ENCODE measurements around the gene THSD4.
"Not testable (repeated sequence)": the region's sequence is repeated elsewhere in the genome, so short reads cannot be mapped to it uniquely, and the experiment has no call there.

The THSD4 gene

GRCh38 chr15:71142780-71143179 lies 27.5 kb downstream of the THSD4 start:
- no peak for DNase-seq
- Mint-ChIP-seq H3K9me3 (no peaks in the 10 kb centered on the region), H3K4me3 (no peak overlapping the region), H3K36me3 (ENCODE audit: low read depth) (no peaks in the 10 kb centered on the region), H3K4me1 (no peaks in the 10 kb centered on the region), H3K27ac (no peak overlapping the region), H3K27me3 (peaks cover 7% of the 10 kb centered on the region)
- ATAC-seq = no peak

- no peak for ATAC-seq
- Mint-ChIP-seq H3K36me3 (ENCODE audit: low read depth) (no peaks in the 10 kb centered on the region), H3K27me3 (peaks cover 10% of the 10 kb centered on the region), H3K9me3 (no peaks in the 10 kb centered on the region), H3K4me1 (no peaks in the 10 kb centered on the region), H3K27ac (no peak overlapping the region), H3K4me3 (no peak overlapping the region)
- no peak for DNase-seq
Observed at GRCh38 chr15:71143373-71144310, 28.4 kb downstream of the THSD4 start.

- ATAC-seq (no peak), DNase-seq (no peak)
Observed at GRCh38 chr15:71145648-71146047, 30.4 kb downstream of the THSD4 start.

GRCh38 chr15:71146580-71146982 lies 31.3 kb downstream of the THSD4 start:
- Mint-ChIP-seq H3K36me3 (ENCODE audit: low read depth) (no peaks in the 10 kb centered on the region), H3K9me3 (no peaks in the 10 kb centered on the region), H3K27me3 (peaks cover 7% of the 10 kb centered on the region), H3K27ac (no peak overlapping the region), H3K4me1 (no peaks in the 10 kb centered on the region), H3K4me3 (no peak overlapping the region)
- DNase-seq (no peak), ATAC-seq (no peak)

More at GRCh38 chr15:71145648-71146047, 30.4 kb downstream of the THSD4 start:
- Mint-ChIP-seq H3K27ac (no peak overlapping the region), H3K4me3 (no peak overlapping the region), H3K36me3 (ENCODE audit: low read depth) (no peaks in the 10 kb centered on the region), H3K4me1 (no peaks in the 10 kb centered on the region), H3K9me3 (no peaks in the 10 kb centered on the region), H3K27me3 (peaks cover 10% of the 10 kb centered on the region)

- Mint-ChIP-seq H3K27ac (no peak overlapping the region), H3K4me3 (no peak overlapping the region)
Observed at GRCh38 chr15:71148048-71148447, 32.8 kb downstream of the THSD4 start.

GRCh38 chr15:71149646-71150557 lies 34.6 kb downstream of the THSD4 start:
- no peak for ATAC-seq

More at GRCh38 chr15:71148048-71148447, 32.8 kb downstream of the THSD4 start:
- no peak for DNase-seq
- no peak for ATAC-seq
- Mint-ChIP-seq H3K4me1 (no peaks in the 10 kb centered on the region), H3K27me3 (peaks cover 7% of the 10 kb centered on the region), H3K36me3 (ENCODE audit: low read depth) (no peaks in the 10 kb centered on the region), H3K9me3 (no peaks in the 10 kb centered on the region)

GRCh38 chr15:71151081-71151480 lies 35.8 kb downstream of the THSD4 start:
- Mint-ChIP-seq H3K4me3 (no peak overlapping the region), H3K4me1 (no peaks in the 10 kb centered on the region), H3K27me3 (peaks cover 3% of the 10 kb centered on the region), H3K36me3 (ENCODE audit: low read depth) (no peaks in the 10 kb centered on the region), H3K9me3 (no peaks in the 10 kb centered on the region), H3K27ac (no peak overlapping the region)
- DNase-seq = no peak
- ATAC-seq = no peak

More at GRCh38 chr15:71149646-71150557, 34.6 kb downstream of the THSD4 start:
- no peaks in the 10 kb centered on the region for H3K4me1 Mint-ChIP-seq
- H3K36me3 Mint-ChIP-seq (ENCODE audit: low read depth) = no peaks in the 10 kb centered on the region
- no peak overlapping the region for H3K27ac Mint-ChIP-seq
- DNase-seq = no peak
- H3K9me3 Mint-ChIP-seq = no peaks in the 10 kb centered on the region
- peaks cover 7% of the 10 kb centered on the region for H3K27me3 Mint-ChIP-seq
- no peak overlapping the region for H3K4me3 Mint-ChIP-seq

- no peaks in the 10 kb centered on the region for H3K9me3 Mint-ChIP-seq
Observed at GRCh38 chr15:71152542-71152941, 37.3 kb downstream of the THSD4 start.

GRCh38 chr15:71153823-71154524 lies 38.7 kb downstream of the THSD4 start:
- Mint-ChIP-seq H3K27me3 (no peaks in the 10 kb centered on the region), H3K9me3 (no peaks in the 10 kb centered on the region), H3K4me3 (no peak overlapping the region), H3K4me1 (no peaks in the 10 kb centered on the region), H3K36me3 (ENCODE audit: low read depth) (no peaks in the 10 kb centered on the region), H3K27ac (no peak overlapping the region)
- DNase-seq = no peak
- ATAC-seq = no peak

More at GRCh38 chr15:71152542-71152941, 37.3 kb downstream of the THSD4 start:
- Mint-ChIP-seq H3K27ac (no peak overlapping the region), H3K36me3 (ENCODE audit: low read depth) (no peaks in the 10 kb centered on the region), H3K4me3 (no peak overlapping the region), H3K4me1 (no peaks in the 10 kb centered on the region), H3K27me3 (peaks cover 3% of the 10 kb centered on the region)
- ATAC-seq (no peak), DNase-seq (no peak)

- Mint-ChIP-seq H3K4me3 (no peak overlapping the region), H3K4me1 (no peaks in the 10 kb centered on the region), H3K27me3 (no peaks in the 10 kb centered on the region), H3K27ac (no peak overlapping the region), H3K36me3 (ENCODE audit: low read depth) (no peaks in the 10 kb centered on the region), H3K9me3 (no peaks in the 10 kb centered on the region)
- DNase-seq (no peak), ATAC-seq (no peak)
Observed at GRCh38 chr15:71154607-71155200, 39.4 kb downstream of the THSD4 start.

- H3K4me1 Mint-ChIP-seq = no peaks in the 10 kb centered on the region
- no peak for ATAC-seq
- peaks cover 2% of the 10 kb centered on the region for H3K27me3 Mint-ChIP-seq
- DNase-seq = no peak
- no peak overlapping the region for H3K27ac Mint-ChIP-seq
- no peak overlapping the region for H3K4me3 Mint-ChIP-seq
- no peaks in the 10 kb centered on the region for H3K36me3 Mint-ChIP-seq (ENCODE audit: low read depth)
- no peaks in the 10 kb centered on the region for H3K9me3 Mint-ChIP-seq
Observed at GRCh38 chr15:71155534-71155933, 40.3 kb downstream of the THSD4 start.

GRCh38 chr15:71160976-71161375 lies 45.7 kb downstream of the THSD4 start:
- no peak overlapping the region for H3K27ac Mint-ChIP-seq
- peaks cover 1% of the 10 kb centered on the region for H3K36me3 Mint-ChIP-seq (ENCODE audit: low read depth)
- DNase-seq = no peak
- H3K9me3 Mint-ChIP-seq = peaks cover 18% of the 10 kb centered on the region
- ATAC-seq = no peak
- H3K4me3 Mint-ChIP-seq = no peak overlapping the region
- peaks cover 20% of the 10 kb centered on the region for H3K27me3 Mint-ChIP-seq
- no peaks in the 10 kb centered on the region for H3K4me1 Mint-ChIP-seq

GRCh38 chr15:71162309-71162708 lies 47.0 kb downstream of the THSD4 start:
- ATAC-seq (no peak), DNase-seq (no peak)
- H3K27me3 Mint-ChIP-seq = peaks cover 23% of the 10 kb centered on the region
- peaks cover 18% of the 10 kb centered on the region for H3K9me3 Mint-ChIP-seq
- no peaks in the 10 kb centered on the region for H3K4me1 Mint-ChIP-seq
- peaks cover 1% of the 10 kb centered on the region for H3K36me3 Mint-ChIP-seq (ENCODE audit: low read depth)
- H3K4me3 Mint-ChIP-seq = no peak overlapping the region
- no peak overlapping the region for H3K27ac Mint-ChIP-seq

- Mint-ChIP-seq H3K9me3 (peaks cover 18% of the 10 kb centered on the region), H3K27me3 (peaks cover 26% of the 10 kb centered on the region)
- not testable (repeated sequence) for ATAC-seq; H3K4me1 Mint-ChIP-seq; DNase-seq; H3K4me3 Mint-ChIP-seq; H3K27ac Mint-ChIP-seq; H3K36me3 Mint-ChIP-seq (ENCODE audit: low read depth)
Observed at GRCh38 chr15:71164606-71165005, 49.3 kb downstream of the THSD4 start.

Measured in activated naive CD8-positive, alpha-beta T cell treated with anti-CD3 and anti-CD28 coated beads, Interleukin-2, amount 50 U/mL, for 24 hours (primary cell).